HepG2 (cell line): ENCODE measurements around the gene LRTM2. TPM values are rescaled to one million over a fixed set of nuclear protein-coding genes. Genes with fewer than 3 reads are reported as not detected.
A peak's percentile ranks its signal among the peaks of the same experiment; 100 is the strongest.

Experiments
- ATF7 ChIP-seq, 2 experiments: fragments of 450-650 bp in 1 of 2; sonication (generic) in 1 of 2; formaldehyde crosslinking in 1 of 2; IDR thresholded peaks; 2 replicates each; pipeline versions ENCODE4 v1.4.0 to v1.6.1; 2016 to 2020; ENCODE audit warnings: antibody characterized with exemption in 1 of 2, mild to moderate bottlenecking in 1 of 2, missing genetic modification reagents in 1 of 2
- BATF2 ChIP-seq: sonication (generic); formaldehyde crosslinking; IDR thresholded peaks from 2 replicates; pipeline ENCODE4 v1.8.0; 2022; ENCODE audit warnings: mild to moderate bottlenecking, missing genetic modification reagents, moderate library complexity
- CEBPB ChIP-seq: IDR thresholded peaks from 2 replicates; pipeline ENCODE4 v1.6.1; 2011; ENCODE audit warnings: low read depth, low read length, improper control_type of control experiment, borderline replicate concordance
- DRAP1 ChIP-seq: IDR thresholded peaks from 2 replicates; pipeline ENCODE4 v1.6.1; 2016; ENCODE audit warnings: missing genetic modification reagents, missing compliant biosample characterization
- ELF3 ChIP-seq: IDR thresholded peaks from 2 replicates; pipeline ENCODE4 v1.6.1; 2016; ENCODE audit warnings: missing genetic modification reagents, missing compliant biosample characterization
- ERF ChIP-seq: IDR thresholded peaks from 2 replicates; pipeline ENCODE4 v1.6.1; 2018; ENCODE audit warnings: missing biosample characterization, missing genetic modification reagents
- ESRRA ChIP-seq: sonication (generic); formaldehyde crosslinking; IDR thresholded peaks from 2 replicates; pipeline ENCODE4 v1.5.1; 2020; ENCODE audit warnings: mild to moderate bottlenecking, low read depth, missing genetic modification reagents
- GATAD1 ChIP-seq: IDR thresholded peaks from 2 replicates; pipeline ENCODE4 v1.6.1; 2016; ENCODE audit warnings: missing genetic modification reagents, missing compliant biosample characterization
- IRF9 ChIP-seq: sonication (generic); formaldehyde crosslinking; IDR thresholded peaks from 2 replicates; pipeline ENCODE4 v1.8.0; 2022; ENCODE audit warnings: missing genetic modification reagents, mild to moderate bottlenecking, borderline replicate concordance
- KDM1A ChIP-seq: IDR thresholded peaks from 2 replicates; pipeline ENCODE4 v1.6.1; 2016; ENCODE audit warnings: missing compliant biosample characterization
- MED1 ChIP-seq: sonication (generic); formaldehyde crosslinking; IDR thresholded peaks from 2 replicates; pipeline ENCODE4 v1.4.0; 2020; ENCODE audit warnings: missing genetic modification reagents
- MXI1 ChIP-seq: IDR thresholded peaks from 3 replicates; pipeline ENCODE4 v1.6.1; 2012; ENCODE audit warnings: low read depth, low read length, inconsistent platforms, borderline replicate concordance
- NR2F1 ChIP-seq, 2 experiments: fragments of 450-650 bp in 1 of 2; formaldehyde crosslinking in 1 of 2; IDR thresholded peaks; 2 replicates each; pipeline versions ENCODE4 v1.5.0 to v1.6.1; 2016 to 2020; ENCODE audit warnings: mild to moderate bottlenecking in 1 of 2, missing compliant biosample characterization in 1 of 2, missing genetic modification reagents in 1 of 2, moderate library complexity in 1 of 2
- NR2F6 ChIP-seq, 2 experiments: IDR thresholded peaks; 2 replicates each; pipeline ENCODE4 v1.6.1; 2016; ENCODE audit warnings: antibody characterized with exemption in 1 of 2, mild to moderate bottlenecking in 1 of 2
- POGZ ChIP-seq: sonication (generic); formaldehyde crosslinking; IDR thresholded peaks from 2 replicates; pipeline ENCODE4 v1.4.0; 2020; ENCODE audit warnings: mild to moderate bottlenecking, missing genetic modification reagents
- RFXANK ChIP-seq: IDR thresholded peaks from 2 replicates; pipeline ENCODE4 v1.6.1; 2016
- SRF ChIP-seq: IDR thresholded peaks from 2 replicates; pipeline ENCODE4 v1.6.1; 2011; ENCODE audit warnings: mild to moderate bottlenecking, low read depth, low read length, moderate library complexity
- TCF7L2 ChIP-seq: IDR thresholded peaks from 2 replicates; pipeline ENCODE4 v1.6.1; 2011; ENCODE audit warnings: mild to moderate bottlenecking, low read depth, low read length, moderate library complexity
- TEAD3 ChIP-seq: optimal IDR thresholded peaks from 2 replicates; pipeline ENCODE3; 2016; ENCODE audit warnings: borderline replicate concordance
- ZBED4 ChIP-seq: sonication (generic); formaldehyde crosslinking; IDR thresholded peaks from 2 replicates; pipeline ENCODE4 v1.4.0; 2020; ENCODE audit warnings: missing genetic modification reagents, borderline replicate concordance
- ZMAT3 ChIP-seq: sonication (generic); formaldehyde crosslinking; conservative IDR thresholded peaks from 2 replicates; pipeline ENCODE4 v1.7.0; 2021; ENCODE audit warnings: missing genetic modification reagents
- ZMYM3 ChIP-seq: sonication (generic); formaldehyde crosslinking; IDR thresholded peaks from 2 replicates; pipeline ENCODE4 v1.5.1; 2020; ENCODE audit warnings: mild to moderate bottlenecking, missing genetic modification reagents
- ZNF143 ChIP-seq: sonication (generic); formaldehyde crosslinking; IDR thresholded peaks from 2 replicates; pipeline ENCODE4 v1.4.0; 2020; ENCODE audit warnings: missing genetic modification reagents
- ZNF558 ChIP-seq: sonication (generic); formaldehyde crosslinking; IDR thresholded peaks from 2 replicates; pipeline ENCODE4 v1.9.0; 2022; ENCODE audit warnings: mild to moderate bottlenecking, missing genetic modification reagents, borderline replicate concordance
- ZNF670 ChIP-seq: sonication (generic); formaldehyde crosslinking; IDR thresholded peaks from 2 replicates; pipeline ENCODE4 v1.8.0; 2022; ENCODE audit warnings: mild to moderate bottlenecking, missing genetic modification reagents, borderline replicate concordance
- ZNF749 ChIP-seq: sonication (generic); formaldehyde crosslinking; IDR thresholded peaks from 2 replicates; pipeline ENCODE4 v1.8.0; 2022; ENCODE audit warnings: mild to moderate bottlenecking, missing genetic modification reagents, moderate library complexity, borderline replicate concordance
- ZNF773 ChIP-seq: sonication (generic); formaldehyde crosslinking; IDR thresholded peaks from 2 replicates; pipeline ENCODE4 v1.4.0; 2020; ENCODE audit warnings: missing genetic modification reagents, borderline replicate concordance
- polyA plus RNA-seq, 8 experiments: library from polyadenylated mRNA; depleted of rRNA in 3 of 8; stranded (reverse) in 7 of 8; unstranded in 1 of 8; fragments of >200 nt; fragmentation: Illumina TruSeq in 4 of 8; extraction: Trizol in 4 of 8; gene quantifications; 2 replicates each; pipeline versions ENCODE4 v1.2.1 to v1.2.3, GENCODE V29; 2011 to 2016; ENCODE audit warnings: low read depth in 4 of 8, missing spikeins in 1 of 8, mixed read lengths in 1 of 8; ENCODE audit not compliant: insufficient read depth in 1 of 8
- total RNA-seq, 5 experiments: library from RNA; depleted of rRNA; stranded (reverse); fragments of >200 nt; fragmentation: Illumina TruSeq; extraction: Trizol; gene quantifications; 2 replicates each; pipeline ENCODE4 v1.2.3, GENCODE V29; 2016; ENCODE audit warnings: low read depth in 1 of 5

Gene LRTM2
- total and polyA plus RNA-seq, 2 of the 13 experiments (the other 11 are each of a cell fraction or from before 2014, with no cell fraction given): 0.09 TPM; not detected in 1

GRCh38 chr12:1811948-1812291 is 8.4 kb upstream of the LRTM2 start (continued):
- TF ChIP-seq POGZ (CRISPR knock-in tag) (0 out of 2 replicates have a peak, but pooled peaks have one; percentile 12), ERF (CRISPR knock-in tag) (peak; percentile 58; the same call in 1 of the 2 replicates), RFXANK (no peak), ZNF670 (CRISPR knock-in tag) (no peak), KDM1A (CRISPR knock-in tag) (peak; percentile 32; the same call in 1 of the 2 replicates), ZMYM3 (CRISPR knock-in tag) (0 out of 2 replicates have a peak, but pooled peaks have one; percentile 39), TCF7L2 (no peak), ESRRA (CRISPR knock-in tag) (no peak), NR2F6 (IDR thresholded peaks at IDR 0.05) (no peak), NR2F6 (CRISPR knock-in tag; IDR thresholded peaks at IDR 0.05) (0 out of 2 replicates have a peak, but pooled peaks have one; percentile 1), ZMAT3 (CRISPR knock-in tag) (no peak; the same call in 1 of the 2 replicates), NR2F1 (CRISPR knock-in tag; IDR thresholded peaks at IDR 0.05) (0 out of 4 replicates have a peak, but pooled peaks of 1 of the 2 experiments have one; percentile 37), ZNF143 (CRISPR knock-in tag) (0 out of 2 replicates have a peak, but pooled peaks have one; percentile 4), ZNF749 (CRISPR knock-in tag) (0 out of 2 replicates have a peak, but pooled peaks have one; percentile 26), CEBPB (no peak), IRF9 (CRISPR knock-in tag) (no peak), ZBED4 (CRISPR knock-in tag) (0 out of 2 replicates have a peak, but pooled peaks have one; percentile 6), SRF (peak; percentile 60; the same call in 1 of the 2 replicates), ZNF558 (no peak), DRAP1 (no peak; the same call in 1 of the 2 replicates), ZNF773 (no peak), ATF7 (IDR thresholded peaks at IDR 0.05) (no peak), ATF7 (CRISPR knock-in tag; IDR thresholded peaks at IDR 0.05) (no peak), MED1 (CRISPR knock-in tag) (peak; percentile 34), BATF2 (no peak), ELF3 (peak; percentile 54; the same call in 1 of the 2 replicates), GATAD1 (CRISPR knock-in tag) (no peak), TEAD3 (CRISPR knock-in tag) (peak; percentile 81), MXI1 (no peak)
